Mammary epithelial cell (primary cell): ENCODE data around the gene WFIKKN1.

Source experiments
- CTCF ChIP-seq, 2 donors: IDR thresholded peaks in 1 of 2; conservative IDR thresholded peaks in 1 of 2; 2 replicates each; pipeline ENCODE4 v1.5.1; 2011 to 2012; ENCODE audit warnings: inconsistent platforms in 2 of 2, low read length in 2 of 2, mild to moderate bottlenecking in 2 of 2, control low read depth in 1 of 2, low read depth in 1 of 2; ENCODE audit not compliant: insufficient read depth in 1 of 2; ENCODE audit errors: extremely low read depth in 1 of 2
- EZH2 ChIP-seq: IDR thresholded peaks from 2 replicates; pipeline ENCODE4 v1.6.1; 2012; ENCODE audit warnings: low read length, inconsistent platforms, borderline replicate concordance

GRCh38 chr16:603933-604332, 26.9 kb upstream of the WFIKKN1 start:
- no peak for TF ChIP-seq CTCF (conservative IDR thresholded peaks at IDR 0.05 in 1 of 2, IDR thresholded peaks at IDR 0.05 in 1 of 2; ENCODE audit: extremely low read depth in 1 of 2, insufficient read depth in 1 of 2, low read depth in 1 of 2, low read length in 2 of 2)
- TF ChIP-seq EZH2, result no peak
